H9 (cell line): Measurements from ENCODE around the gene KLHDC3. TPM values are rescaled to one million over a fixed set of nuclear protein-coding genes. Genes with fewer than 3 reads are reported as not detected.

ENCODE experiments used
- DNase-seq: peaks from one replicate; pipeline ENCODE4 v3.0.0-alpha.2; 2017
- H2AFZ ChIP-seq: one replicate; pipeline ENCODE4 v1.6.1; 2013; ENCODE audit warnings: mild to moderate bottlenecking, low read length, control low read depth, moderate library complexity
- H2AK5ac ChIP-seq: 2 replicates; pipeline ENCODE4 v1.6.1; 2013; ENCODE audit warnings: low read length, control low read depth, mixed read lengths; ENCODE audit not compliant: insufficient read length
- H2BK120ac ChIP-seq: one replicate; pipeline ENCODE4 v1.6.1; 2013; ENCODE audit warnings: low read depth, mild to moderate bottlenecking, low read length, control low read depth, inconsistent platforms; ENCODE audit not compliant: poor library complexity, severe bottlenecking
- H2BK12ac ChIP-seq: 2 replicates; pipeline ENCODE4 v1.6.1; 2013; ENCODE audit warnings: low read length, control low read depth, mixed read lengths, low read depth; ENCODE audit not compliant: insufficient read length
- H2BK15ac ChIP-seq: 2 replicates; pipeline ENCODE4 v1.6.1; 2013; ENCODE audit warnings: low read depth, low read length, control low read depth
- H2BK20ac ChIP-seq: one replicate; pipeline ENCODE4 v1.6.1; 2013; ENCODE audit warnings: low read depth, mild to moderate bottlenecking, low read length, control low read depth, inconsistent platforms; ENCODE audit not compliant: poor library complexity, severe bottlenecking
- H2BK5ac ChIP-seq: 2 replicates; pipeline ENCODE4 v1.6.1; 2013; ENCODE audit warnings: low read length, control low read depth, mixed read lengths; ENCODE audit not compliant: insufficient read length
- H3K14ac ChIP-seq: 2 replicates; pipeline ENCODE4 v1.6.1; 2013; ENCODE audit warnings: low read length, control low read depth; ENCODE audit not compliant: insufficient read depth
- H3K18ac ChIP-seq: 2 replicates; pipeline ENCODE4 v1.6.1; 2013; ENCODE audit warnings: low read depth, mild to moderate bottlenecking, mixed read lengths, low read length, control low read depth; ENCODE audit not compliant: insufficient read length
- H3K23ac ChIP-seq: 2 replicates; pipeline ENCODE4 v1.6.1; 2013; ENCODE audit warnings: low read length, control low read depth, mixed read lengths, low read depth; ENCODE audit not compliant: insufficient read length
- H3K23me2 ChIP-seq: 2 replicates; pipeline ENCODE4 v1.6.1; 2013; ENCODE audit warnings: low read depth, mild to moderate bottlenecking, mixed read lengths, low read length, control low read depth; ENCODE audit not compliant: insufficient read length, poor library complexity, severe bottlenecking
- H3K27ac ChIP-seq: 2 replicates; pipeline ENCODE4 v1.5.1; 2013; ENCODE audit warnings: low read length, control low read depth, mixed read lengths, low read depth; ENCODE audit not compliant: insufficient read length
- H3K27me3 ChIP-seq: 2 replicates; pipeline ENCODE4 v1.6.1; 2013; ENCODE audit warnings: low read length, control low read depth, inconsistent platforms; ENCODE audit not compliant: insufficient read depth
- H3K4ac ChIP-seq: 2 replicates; pipeline ENCODE4 v1.6.1; 2013; ENCODE audit warnings: low read depth, mild to moderate bottlenecking, control low read depth, inconsistent platforms, low read length, moderate library complexity
- H3K4me1 ChIP-seq: 2 replicates; pipeline ENCODE4 v1.6.1; 2013; ENCODE audit warnings: low read length, control low read depth, inconsistent platforms; ENCODE audit not compliant: insufficient read depth
- H3K4me2 ChIP-seq: 2 replicates; pipeline ENCODE4 v1.6.1; 2013; ENCODE audit warnings: low read length, control low read depth, mixed read lengths; ENCODE audit not compliant: insufficient read length, insufficient read depth
- H3K56ac ChIP-seq: 2 replicates; pipeline ENCODE4 v1.6.1; 2013; ENCODE audit warnings: low read depth, mild to moderate bottlenecking, mixed read lengths, low read length, control low read depth; ENCODE audit not compliant: insufficient read length
- H3K79me1 ChIP-seq: 2 replicates; pipeline ENCODE4 v1.6.1; 2013; ENCODE audit warnings: low read depth, mild to moderate bottlenecking, moderate library complexity, low read length, control low read depth, inconsistent platforms; ENCODE audit not compliant: insufficient read depth, poor library complexity, severe bottlenecking
- H3K79me2 ChIP-seq: 2 replicates; pipeline ENCODE4 v1.6.1; 2013; ENCODE audit warnings: low read length, control low read depth, inconsistent platforms; ENCODE audit not compliant: insufficient read depth
- H3K9ac ChIP-seq: 2 replicates; pipeline ENCODE4 v1.6.1; 2013; ENCODE audit warnings: low read length, control low read depth, mixed read lengths; ENCODE audit not compliant: insufficient read length; ENCODE audit errors: extremely low read depth
- H3K9me3 ChIP-seq: one replicate; pipeline ENCODE4 v1.6.1; 2013; ENCODE audit warnings: low read depth, low read length, inconsistent platforms; ENCODE audit not compliant: control insufficient read depth
- H3T11ph ChIP-seq: one replicate; pipeline ENCODE4 v1.6.1; 2013; ENCODE audit warnings: mild to moderate bottlenecking, low read length, control low read depth, inconsistent platforms
- H4K20me1 ChIP-seq: one replicate; pipeline ENCODE4 v1.6.1; 2013; ENCODE audit not compliant: control insufficient read depth, insufficient read length, insufficient read depth
- H4K5ac ChIP-seq: 2 replicates; pipeline ENCODE4 v1.6.1; 2013; ENCODE audit warnings: low read depth, mild to moderate bottlenecking, mixed read lengths, low read length, control low read depth; ENCODE audit not compliant: insufficient read length
- H4K8ac ChIP-seq: replicated peaks from 2 replicates; pipeline ENCODE4 v1.6.1; 2013; ENCODE audit warnings: low read length, control low read depth, mixed read lengths, low read depth; ENCODE audit not compliant: insufficient read length
- H4K91ac ChIP-seq: 2 replicates; pipeline ENCODE4 v1.6.1; 2013; ENCODE audit warnings: low read depth, mild to moderate bottlenecking, moderate library complexity, mixed read lengths, low read length, control low read depth; ENCODE audit not compliant: insufficient read length
- H3K27ac Mint-ChIP-seq, 3 experiments: 2 replicates in 2 of 3; 3 replicates in 1 of 3; pipeline ENCODE4 v1.8.0; 2020 to 2021; ENCODE audit warnings: mixed read lengths in 3 of 3, mild to moderate bottlenecking in 1 of 3, moderate library complexity in 1 of 3
- H3K27me3 Mint-ChIP-seq: 2 replicates; pipeline ENCODE4 v1.8.0; 2021; ENCODE audit warnings: low read depth, mild to moderate bottlenecking, moderate library complexity, mixed read lengths
- H3K36me3 Mint-ChIP-seq, 3 experiments: 2 replicates in 2 of 3; 3 replicates in 1 of 3; pipeline ENCODE4 v1.8.0; 2020 to 2021; ENCODE audit warnings: low read depth in 3 of 3, mixed read lengths in 3 of 3; ENCODE audit not compliant: insufficient read depth in 1 of 3
- H3K4me1 Mint-ChIP-seq, 2 experiments: 2 replicates each; pipeline ENCODE4 v1.8.0; 2020; ENCODE audit warnings: mixed read lengths in 2 of 2
- H3K4me3 Mint-ChIP-seq, 2 experiments: 2 replicates in 1 of 2; 3 replicates in 1 of 2; pipeline ENCODE4 v1.8.0; 2020 to 2021; ENCODE audit warnings: mild to moderate bottlenecking in 2 of 2, mixed read lengths in 2 of 2, moderate library complexity in 1 of 2
- H3K9me3 Mint-ChIP-seq, 2 experiments: 2 replicates in 1 of 2; 3 replicates in 1 of 2; pipeline ENCODE4 v1.8.0; 2020; ENCODE audit warnings: mild to moderate bottlenecking in 2 of 2, mixed read lengths in 2 of 2, moderate library complexity in 1 of 2
- CTCF ChIP-seq: fragments of 200-600 bp; sonication (generic); conservative IDR thresholded peaks from 3 replicates; pipeline ENCODE4 v1.8.0; 2021; ENCODE audit warnings: antibody characterized with exemption, mild to moderate bottlenecking
- WGBS: extraction: QIAGEN DNeasy Blood & Tissue Kit; methylation state at CpG from one replicate; pipeline ENCODE4 v1.1.7; 2013; ENCODE audit warnings: missing lambda C conversion rate, low lambda C conversion rate, mixed read lengths; ENCODE audit not compliant: insufficient read length; ENCODE audit errors: extremely low coverage; 5-methylcytosine and 5-hydroxymethylcytosine counted together
- total RNA-seq: library from RNA; stranded (reverse); gene quantifications from 2 replicates; pipeline ENCODE4 v1.2.1, GENCODE V29; 2021

KLHDC3 gene
- total RNA-seq, 1 experiment from 2014 or later, result 146 TPM

GRCh38 chr6:42969431-42969830 is 44.6 kb upstream of the KLHDC3 start:
- H2BK15ac ChIP-seq, result no peak overlapping the region
- H2AK5ac ChIP-seq, result no peak overlapping the region
- H3K4ac ChIP-seq, result no peak overlapping the region
- H4K91ac ChIP-seq, result no peak overlapping the region
- H3K79me2 ChIP-seq, result no peaks in the 10 kb centered on the region
- no peak for TF ChIP-seq CTCF
- no CpG with 5 or more reads among the region's 2 CpGs for WGBS
- no peak overlapping the region for H3K14ac ChIP-seq
- H3K4me1 ChIP-seq, result no peaks in the 10 kb centered on the region
- H2BK5ac ChIP-seq, result no peak overlapping the region
- no peak overlapping the region for H3K4me2 ChIP-seq
- Mint-ChIP-seq H3K36me3 (peaks cover 0 to 33% (median 19%) of the 10 kb centered on the region in 3 experiments; a peak in 6 of 7 replicates), H3K4me3 (no peak overlapping the region), H3K27me3 (no peaks in the 10 kb centered on the region), H3K9me3 (no peaks in the 10 kb centered on the region), H3K4me1 (no peaks in the 10 kb centered on the region), H3K27ac (no peak overlapping the region)
- no peak overlapping the region for H2BK120ac ChIP-seq
- H3K23me2 ChIP-seq, result no peaks in the 10 kb centered on the region
- no peak overlapping the region for H3K18ac ChIP-seq
- H3K79me1 ChIP-seq, result no peaks in the 10 kb centered on the region
- no peak overlapping the region for H3K9ac ChIP-seq
- no peaks in the 10 kb centered on the region for H4K20me1 ChIP-seq
- no peak for DNase-seq
- no peak overlapping the region for H2AFZ ChIP-seq
- no peak overlapping the region for H4K8ac ChIP-seq
- H2BK12ac ChIP-seq, result no peak overlapping the region
- H3K27ac ChIP-seq, result no peak overlapping the region
- no peaks in the 10 kb centered on the region for H3K27me3 ChIP-seq
- H3K23ac ChIP-seq, result no peak overlapping the region
- no peak overlapping the region for H3T11ph ChIP-seq
- no peak overlapping the region for H3K56ac ChIP-seq
- H4K5ac ChIP-seq, result no peak overlapping the region
- H2BK20ac ChIP-seq, result no peak overlapping the region
- no peaks in the 10 kb centered on the region for H3K9me3 ChIP-seq
